Embryonic facial prominence (tissue), 1 donor: ENCODE measurements around the gene TRPM3.

Experiments
- DNase-seq: peaks from one replicate; pipeline ENCODE4 v3.0.0-alpha.2; 2016; ENCODE audit errors: extremely low spot score

The TRPM3 gene

GRCh38 chr9:71121275-71122021 lies at the start of gene TRPM3:
Gene TRPM3, minus strand, starts transcription at chr9:71121621. Its CDS starts 267 bp downstream, at chr9:71121354.
- no peak for DNase-seq

- DNase-seq: no peak
Measured at GRCh38 chr9:71168418-71168817, 47.0 kb upstream of the TRPM3 start.

GRCh38 chr9:71162126-71162525 lies 40.7 kb upstream of the TRPM3 start:
- no peak for DNase-seq

- DNase-seq: no peak
Measured at GRCh38 chr9:71157731-71158130, 36.3 kb upstream of the TRPM3 start.

- no peak for DNase-seq
Measured at GRCh38 chr9:71147368-71147767, 25.9 kb upstream of the TRPM3 start.

- DNase-seq: no peak
Measured at GRCh38 chr9:71146511-71146910, 25.1 kb upstream of the TRPM3 start.

GRCh38 chr9:71145179-71145578 lies 23.8 kb upstream of the TRPM3 start:
- DNase-seq: no peak

GRCh38 chr9:71144495-71144894 lies 23.1 kb upstream of the TRPM3 start:
- no peak for DNase-seq

- DNase-seq: no peak
Measured at GRCh38 chr9:71136696-71137095, 15.3 kb upstream of the TRPM3 start.

GRCh38 chr9:71131145-71131544 lies 9.7 kb upstream of the TRPM3 start:
- no peak for DNase-seq

GRCh38 chr9:71130521-71130920 lies 9.1 kb upstream of the TRPM3 start:
- no peak for DNase-seq

GRCh38 chr9:71128796-71129195 lies 7.4 kb upstream of the TRPM3 start:
- DNase-seq: no peak

GRCh38 chr9:71127301-71127700 lies 5.9 kb upstream of the TRPM3 start:
- DNase-seq: no peak

GRCh38 chr9:71122421-71122820 lies 1.0 kb upstream of the TRPM3 start:
- DNase-seq: no peak

- no peak for DNase-seq
Measured at GRCh38 chr9:71122022-71122275, 528 bp upstream of the TRPM3 start.

GRCh38 chr9:71120501-71121247 lies 747 bp downstream of the TRPM3 start:
- no peak for DNase-seq

GRCh38 chr9:71119746-71120145 lies 1.7 kb downstream of the TRPM3 start:
- DNase-seq: no peak

GRCh38 chr9:71118324-71118723 lies 3.1 kb downstream of the TRPM3 start:
- no peak for DNase-seq

GRCh38 chr9:71115448-71115975 lies 5.9 kb downstream of the TRPM3 start:
- DNase-seq: no peak

GRCh38 chr9:71112866-71113265 lies 8.6 kb downstream of the TRPM3 start:
- no peak for DNase-seq

- no peak for DNase-seq
Measured at GRCh38 chr9:71108937-71109336, 12.5 kb downstream of the TRPM3 start.

- DNase-seq: no peak
Measured at GRCh38 chr9:71106992-71107391, 14.4 kb downstream of the TRPM3 start.

GRCh38 chr9:71105192-71105591 lies 16.2 kb downstream of the TRPM3 start:
- no peak for DNase-seq
